ENCODE results near the gene CHKA. TPM values are rescaled to one million over a fixed set of nuclear protein-coding genes. Genes with fewer than 3 reads are reported as not detected.

CHKA gene
- polyA plus RNA-seq, 1 of the 3 experiments (the other 2 are of a cell fraction), result 12.3 TPM

DNA sequence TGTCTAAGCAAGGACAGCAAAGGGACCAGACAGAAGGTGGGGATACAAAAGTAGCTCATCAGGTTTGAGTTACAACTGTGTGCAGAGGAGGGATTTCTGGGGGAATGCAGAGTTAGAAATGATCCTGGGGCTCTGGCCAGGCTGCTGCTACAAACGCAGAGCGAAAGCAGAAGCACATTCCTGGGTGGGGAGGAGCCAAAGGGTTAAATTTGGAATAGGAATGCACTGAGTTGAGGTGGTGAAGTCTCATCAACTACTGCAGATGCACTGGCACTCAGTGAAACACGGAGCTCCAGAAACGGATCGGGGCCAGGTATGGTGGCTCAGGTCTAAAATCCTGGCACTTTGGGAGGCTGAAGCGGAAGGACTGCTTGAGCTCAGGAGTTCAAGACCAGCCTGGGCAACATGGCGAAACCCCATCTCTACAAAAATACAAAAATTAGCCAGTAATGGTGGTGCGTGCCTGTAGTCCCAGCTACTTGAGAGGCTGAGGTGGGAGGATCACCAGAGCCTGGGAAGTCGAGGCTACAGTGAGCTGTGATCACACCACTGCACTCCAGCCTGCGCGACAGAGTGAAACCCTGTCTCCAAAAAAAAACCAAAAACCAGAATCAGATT, 3.2 kb downstream of the CHKA start:
- Histone ChIP-seq H3K27ac (ENCODE audit: low read depth in 2 of 2, low read length in 1 of 2) (no peak overlapping the region), H4K20me1 (ENCODE audit: insufficient read depth) (peaks cover 8% of the 10 kb centered on the region; the same call in 1 of the 2 replicates), H3K9me3 (no peaks in the 10 kb centered on the region), H3K79me2 (ENCODE audit: insufficient read depth) (peaks cover 65% of the 10 kb centered on the region), H3K9me2 (no peaks in the 10 kb centered on the region), H3K4me2 (no peak overlapping the region), H3K36me3 (replicated peaks in 1 of 2; ENCODE audit: control insufficient read depth in 1 of 2, insufficient read depth in 2 of 2, low read length in 1 of 2) (peaks cover 0 to 3% of the 10 kb centered on the region in 2 experiments), H2AFZ (ENCODE audit: low read depth) (no peak overlapping the region), H3K27me3 (ENCODE audit: insufficient read depth) (no peaks in the 10 kb centered on the region), H3K4me1 (ENCODE audit: control insufficient read depth in 1 of 2, insufficient read depth in 2 of 2, low read depth in 1 of 2, low read length in 1 of 2) (peaks cover 0 to 9% of the 10 kb centered on the region in 2 experiments; a peak in 2 of 4 replicates), H3K9ac (no peak overlapping the region), H3K4me3 (ENCODE audit: low read depth in 2 of 2, low read length in 1 of 2) (no peak overlapping the region), H3F3A (replicated peaks; ENCODE audit: insufficient read depth) (no peaks in the 10 kb centered on the region)
- ChIA-PET CTCF (interaction anchor here (1.1 to 1.9 kb wide), 3 partner anchors 10 to 110 kb away, joined by 3 to 5 read pairs (median 3); partner anchors contain the start of gene ALDH3B1), POLR2A (no interaction called here)
- WGBS (ENCODE audit: low lambda C conversion rate), result 95% methylated on average over 11 of the region's 11 CpGs
- DNase-seq, result no peak
- TF ChIP-seq FOXM1 (IDR thresholded peaks at IDR 0.05; ENCODE audit: low read depth) (no peak), YY1 (IDR thresholded peaks at IDR 0.05; ENCODE audit: low read depth) (no peak), RAD21 (IDR thresholded peaks at IDR 0.05; ENCODE audit: low read length) (no peak), EP300 (IDR thresholded peaks at IDR 0.05; ENCODE audit: borderline replicate concordance in 1 of 2, low read depth in 1 of 2, low read length in 1 of 2) (no peak), TCF12 (IDR thresholded peaks at IDR 0.05) (no peak), ELF1 (IDR thresholded peaks at IDR 0.05) (no peak), SMC3 (IDR thresholded peaks at IDR 0.05; ENCODE audit: low read depth, low read length) (no peak), RCOR1 (IDR thresholded peaks at IDR 0.05; ENCODE audit: low read length) (no peak)
- TF ChIP-seq, protein P1, sequence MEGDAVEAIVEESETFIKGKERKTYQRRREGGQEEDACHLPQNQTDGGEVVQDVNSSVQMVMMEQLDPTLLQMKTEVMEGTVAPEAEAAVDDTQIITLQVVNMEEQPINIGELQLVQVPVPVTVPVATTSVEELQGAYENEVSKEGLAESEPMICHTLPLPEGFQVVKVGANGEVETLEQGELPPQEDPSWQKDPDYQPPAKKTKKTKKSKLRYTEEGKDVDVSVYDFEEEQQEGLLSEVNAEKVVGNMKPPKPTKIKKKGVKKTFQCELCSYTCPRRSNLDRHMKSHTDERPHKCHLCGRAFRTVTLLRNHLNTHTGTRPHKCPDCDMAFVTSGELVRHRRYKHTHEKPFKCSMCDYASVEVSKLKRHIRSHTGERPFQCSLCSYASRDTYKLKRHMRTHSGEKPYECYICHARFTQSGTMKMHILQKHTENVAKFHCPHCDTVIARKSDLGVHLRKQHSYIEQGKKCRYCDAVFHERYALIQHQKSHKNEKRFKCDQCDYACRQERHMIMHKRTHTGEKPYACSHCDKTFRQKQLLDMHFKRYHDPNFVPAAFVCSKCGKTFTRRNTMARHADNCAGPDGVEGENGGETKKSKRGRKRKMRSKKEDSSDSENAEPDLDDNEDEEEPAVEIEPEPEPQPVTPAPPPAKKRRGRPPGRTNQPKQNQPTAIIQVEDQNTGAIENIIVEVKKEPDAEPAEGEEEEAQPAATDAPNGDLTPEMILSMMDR (IDR thresholded peaks at IDR 0.05), result no peak
- TF ChIP-seq, protein P2, sequence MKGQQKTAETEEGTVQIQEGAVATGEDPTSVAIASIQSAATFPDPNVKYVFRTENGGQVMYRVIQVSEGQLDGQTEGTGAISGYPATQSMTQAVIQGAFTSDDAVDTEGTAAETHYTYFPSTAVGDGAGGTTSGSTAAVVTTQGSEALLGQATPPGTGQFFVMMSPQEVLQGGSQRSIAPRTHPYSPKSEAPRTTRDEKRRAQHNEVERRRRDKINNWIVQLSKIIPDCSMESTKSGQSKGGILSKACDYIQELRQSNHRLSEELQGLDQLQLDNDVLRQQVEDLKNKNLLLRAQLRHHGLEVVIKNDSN (IDR thresholded peaks at IDR 0.05; ENCODE audit: borderline replicate concordance, low read depth), result no peak

DNA sequence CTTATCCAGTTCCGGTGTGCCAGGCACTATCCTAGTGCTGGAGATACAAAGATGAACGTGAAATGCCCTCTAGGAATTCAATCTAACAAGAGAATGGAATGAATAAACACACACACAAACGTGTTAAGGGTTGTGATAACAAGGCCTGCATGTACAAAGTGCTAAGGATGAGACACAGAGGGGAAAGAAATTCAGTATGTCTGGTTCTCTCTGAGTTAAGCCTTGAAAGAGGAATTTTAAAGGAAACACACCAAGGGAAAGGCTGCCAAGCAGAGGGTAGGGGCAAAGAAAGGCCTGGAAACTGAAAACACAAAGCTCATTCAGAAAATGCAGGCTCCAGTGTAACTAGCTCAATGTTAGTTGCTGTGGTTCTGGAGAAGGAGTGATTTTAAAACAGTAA, 4.2 kb downstream of the CHKA start:
- no peaks in the 10 kb centered on the region for H3F3A ChIP-seq (replicated peaks; ENCODE audit: insufficient read depth)
- no peaks in the 10 kb centered on the region for H3K9me3 ChIP-seq
- H2AFZ ChIP-seq (ENCODE audit: low read depth), result no peak overlapping the region
- 91% methylated on average over 3 of the region's 3 CpGs for WGBS (ENCODE audit: low lambda C conversion rate)
- no peak for DNase-seq
- no peak for TF ChIP-seq ELF1 (IDR thresholded peaks at IDR 0.05)
- no peaks in the 10 kb centered on the region for H3K27me3 ChIP-seq (ENCODE audit: insufficient read depth)
- H4K20me1 ChIP-seq (ENCODE audit: insufficient read depth), result peaks cover 8% of the 10 kb centered on the region; the same call in 1 of the 2 replicates
- no peak overlapping the region for H3K27ac ChIP-seq (ENCODE audit: low read depth in 2 of 2, low read length in 1 of 2)
- H3K9ac ChIP-seq, result no peak overlapping the region
- H3K4me3 ChIP-seq (ENCODE audit: low read depth in 2 of 2, low read length in 1 of 2), result no peak overlapping the region
- CTCF ChIA-PET, result interaction anchor here (1.3 kb wide), 1 partner anchor 17 kb away, joined by 3 read pairs; no protein-coding TSS in a partner anchor
- H3K36me3 ChIP-seq (replicated peaks in 1 of 2; ENCODE audit: control insufficient read depth in 1 of 2, insufficient read depth in 2 of 2, low read length in 1 of 2), result peaks cover 0 to 3% of the 10 kb centered on the region in 2 experiments
- H3K9me2 ChIP-seq, result no peaks in the 10 kb centered on the region
- no peak overlapping the region for H3K4me2 ChIP-seq
- H3K79me2 ChIP-seq (ENCODE audit: insufficient read depth), result peaks cover 72% of the 10 kb centered on the region
- POLR2A ChIA-PET, result no interaction called here
- H3K4me1 ChIP-seq (ENCODE audit: control insufficient read depth in 1 of 2, insufficient read depth in 2 of 2, low read depth in 1 of 2, low read length in 1 of 2), result peaks cover 0 to 6% of the 10 kb centered on the region in 2 experiments; a peak in 2 of 4 replicates

Measured in SK-N-SH (cell line).